Stomach (tissue), 4 donors: ENCODE results near the gene RUNX1.

ENCODE experiments used
- CTCF ChIP-seq, 7 experiments: fragments of 450-650 bp in 4 of 7; fragments of 200-600 bp in 3 of 7; sonication (generic) in 3 of 7; IDR thresholded peaks; one replicate each; pipeline ENCODE4 v1.5.1; 2016 to 2019; ENCODE audit warnings: antibody characterized with exemption in 7 of 7, control low read depth in 2 of 7, mild to moderate bottlenecking in 1 of 7
- POLR2A ChIP-seq, 4 donors: fragments of 450-650 bp; IDR thresholded peaks; one replicate each; pipeline ENCODE4 v1.6.1; 2016; ENCODE audit warnings: antibody characterized with exemption in 4 of 4, control low read depth in 2 of 4, mild to moderate bottlenecking in 1 of 4, moderate library complexity in 1 of 4
- POLR2AphosphoS5 ChIP-seq, 3 donors: sonication (generic); formaldehyde crosslinking; IDR thresholded peaks; one replicate each; pipeline ENCODE4 v1.6.1; 2016; ENCODE audit warnings: antibody characterized with exemption in 3 of 3

- TF ChIP-seq CTCF (IDR thresholded peaks at IDR 0.05) (no peak), POLR2AphosphoS5 (IDR thresholded peaks at IDR 0.05) (no peak), POLR2A (IDR thresholded peaks at IDR 0.05) (no peak)
Observed at GRCh38 chr21:34797921-34798535, 251.1 kb downstream of the RUNX1 start.
